ENCODE results near the gene ATF4.
A peak's percentile ranks its signal among the peaks of the same experiment; 100 is the strongest.

The ATF4 gene

GRCh38 chr22:39530692-39531331 is 10.4 kb downstream of the ATF4 start:
- no peak for DNase-seq

- DNase-seq = peak; percentile 99
Measured at GRCh38 chr22:39532215-39533073, 12.1 kb downstream of the ATF4 start, which contains the start of gene RPS19BP1. TSS of gene RPS19BP1 (minus strand) at chr22:39532748. CDS start at chr22:39532738, 10 bp downstream.

- DNase-seq = no peak
Measured at GRCh38 chr22:39534092-39534506, 13.7 kb downstream of the ATF4 start.

- DNase-seq = peak; percentile 87
Measured at GRCh38 chr22:39534591-39535356, 14.4 kb downstream of the ATF4 start.

GRCh38 chr22:39535357-39535725 is 15.0 kb downstream of the ATF4 start:
- no peak for DNase-seq

GRCh38 chr22:39535831-39536449 is 15.6 kb downstream of the ATF4 start:
- DNase-seq = no peak

- DNase-seq = no peak
Measured at GRCh38 chr22:39536711-39537110, 16.3 kb downstream of the ATF4 start.

GRCh38 chr22:39537975-39538374 is 17.6 kb downstream of the ATF4 start:
- DNase-seq = no peak

GRCh38 chr22:39543095-39543494 is 22.7 kb downstream of the ATF4 start:
- no peak for DNase-seq

GRCh38 chr22:39545386-39546365 is 25.3 kb downstream of the ATF4 start:
- DNase-seq = peak; percentile 78

GRCh38 chr22:39546889-39547586 is 26.7 kb downstream of the ATF4 start:
- no peak for DNase-seq

- no peak for DNase-seq
Measured at GRCh38 chr22:39547587-39547947, 27.2 kb downstream of the ATF4 start.

- DNase-seq = no peak
Measured at GRCh38 chr22:39553429-39553828, 33.1 kb downstream of the ATF4 start.

GRCh38 chr22:39554151-39554550 is 33.8 kb downstream of the ATF4 start:
- DNase-seq = no peak

- DNase-seq = peak; percentile 63
Measured at GRCh38 chr22:39556970-39557841, 36.8 kb downstream of the ATF4 start.

- no peak for DNase-seq
Measured at GRCh38 chr22:39558254-39558727, 37.9 kb downstream of the ATF4 start.

GRCh38 chr22:39558950-39559349 is 38.6 kb downstream of the ATF4 start:
- DNase-seq = no peak

- no peak for DNase-seq
Measured at GRCh38 chr22:39559456-39560105, 39.2 kb downstream of the ATF4 start.

GRCh38 chr22:39560127-39560526 is 39.8 kb downstream of the ATF4 start:
- no peak for DNase-seq
